GM18858 (cell line): ENCODE results near the gene TBC1D22A.
"Not testable (repeated sequence)": the region's sequence is repeated elsewhere in the genome, so short reads cannot be mapped to it uniquely, and the experiment has no call there.

Source experiments
- ATAC-seq: cut with Tn5 transposase; IDR thresholded peaks from one replicate; pipeline ENCODE4 v1.9.1; 2021; ENCODE audit not compliant: unreplicated experiment

Gene TBC1D22A

GRCh38 chr22:47157486-47158270 is 395.2 kb downstream of the TBC1D22A start:
- no peak for ATAC-seq

- no peak for ATAC-seq
These were observed 396.0 kb downstream of the TBC1D22A start for GRCh38 chr22:47158457-47158856.

GRCh38 chr22:47159592-47159991 is 397.1 kb downstream of the TBC1D22A start:
- ATAC-seq = no peak

DNA sequence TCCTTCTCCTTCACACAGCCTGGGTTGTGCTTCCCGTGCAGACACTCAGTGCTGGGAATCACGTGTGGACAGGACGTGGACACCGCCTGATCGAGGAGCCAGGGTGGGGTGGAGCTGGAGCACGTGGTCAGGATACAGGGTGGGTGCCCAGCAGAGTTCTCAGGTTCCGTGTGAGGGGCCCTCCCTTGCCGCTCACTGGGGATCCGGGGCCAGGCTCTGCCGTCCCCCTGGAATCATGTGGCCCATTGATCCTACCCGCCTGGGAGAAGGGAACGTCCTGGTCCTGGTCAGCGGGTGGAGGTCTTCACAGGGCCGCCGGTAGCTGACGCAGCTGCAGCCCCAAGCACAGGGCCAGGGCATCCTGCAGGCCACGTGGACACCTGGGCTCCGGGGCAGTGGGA is 397.7 kb downstream of the TBC1D22A start:
- no peak for ATAC-seq

GRCh38 chr22:47160781-47161520 is 398.5 kb downstream of the TBC1D22A start:
- ATAC-seq = no peak

DNA sequence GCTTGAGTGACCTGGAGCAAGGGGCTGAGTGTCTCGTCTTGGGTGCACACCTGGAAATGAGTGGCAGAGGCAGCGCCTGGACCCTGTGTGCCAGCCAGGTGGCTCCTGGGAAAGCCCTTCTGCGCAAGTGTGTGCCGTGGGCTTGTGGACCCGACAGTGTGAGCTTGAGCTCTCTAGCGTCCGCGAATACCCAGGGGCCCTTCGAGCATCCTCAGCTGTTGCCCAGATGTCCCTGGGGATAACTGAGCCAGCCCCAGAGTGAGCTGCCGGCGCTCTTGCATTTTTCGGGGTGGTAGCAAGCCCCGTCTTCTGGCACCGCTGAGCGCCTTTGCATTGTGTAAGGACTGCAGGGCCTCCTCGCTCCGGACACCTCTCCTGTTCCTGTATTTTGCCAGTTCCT is 399.2 kb downstream of the TBC1D22A start:
- ATAC-seq = no peak

GRCh38 chr22:47162865-47163264 is 400.4 kb downstream of the TBC1D22A start:
- ATAC-seq = no peak

DNA sequence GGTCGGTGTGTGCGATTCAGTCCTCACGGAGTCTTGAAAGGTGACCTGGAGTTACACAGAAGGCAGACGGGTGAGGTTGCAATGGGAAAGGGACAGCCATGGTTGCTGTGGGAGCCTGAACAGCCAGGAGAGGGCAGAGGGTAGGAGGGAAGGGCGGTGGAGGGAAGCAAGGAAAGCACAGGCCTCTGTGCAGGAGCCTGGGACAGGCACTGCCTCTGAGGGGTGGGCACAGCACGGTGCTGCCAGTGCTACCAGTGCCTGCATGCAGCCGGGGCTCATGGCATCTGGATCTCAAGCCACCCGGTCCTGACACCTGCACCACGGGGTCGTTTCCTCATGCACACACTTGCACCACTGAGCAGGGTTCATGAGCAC is 401.0 kb downstream of the TBC1D22A start:
- ATAC-seq = no peak

GRCh38 chr22:47163856-47164513 is 401.5 kb downstream of the TBC1D22A start:
- no peak for ATAC-seq

DNA sequence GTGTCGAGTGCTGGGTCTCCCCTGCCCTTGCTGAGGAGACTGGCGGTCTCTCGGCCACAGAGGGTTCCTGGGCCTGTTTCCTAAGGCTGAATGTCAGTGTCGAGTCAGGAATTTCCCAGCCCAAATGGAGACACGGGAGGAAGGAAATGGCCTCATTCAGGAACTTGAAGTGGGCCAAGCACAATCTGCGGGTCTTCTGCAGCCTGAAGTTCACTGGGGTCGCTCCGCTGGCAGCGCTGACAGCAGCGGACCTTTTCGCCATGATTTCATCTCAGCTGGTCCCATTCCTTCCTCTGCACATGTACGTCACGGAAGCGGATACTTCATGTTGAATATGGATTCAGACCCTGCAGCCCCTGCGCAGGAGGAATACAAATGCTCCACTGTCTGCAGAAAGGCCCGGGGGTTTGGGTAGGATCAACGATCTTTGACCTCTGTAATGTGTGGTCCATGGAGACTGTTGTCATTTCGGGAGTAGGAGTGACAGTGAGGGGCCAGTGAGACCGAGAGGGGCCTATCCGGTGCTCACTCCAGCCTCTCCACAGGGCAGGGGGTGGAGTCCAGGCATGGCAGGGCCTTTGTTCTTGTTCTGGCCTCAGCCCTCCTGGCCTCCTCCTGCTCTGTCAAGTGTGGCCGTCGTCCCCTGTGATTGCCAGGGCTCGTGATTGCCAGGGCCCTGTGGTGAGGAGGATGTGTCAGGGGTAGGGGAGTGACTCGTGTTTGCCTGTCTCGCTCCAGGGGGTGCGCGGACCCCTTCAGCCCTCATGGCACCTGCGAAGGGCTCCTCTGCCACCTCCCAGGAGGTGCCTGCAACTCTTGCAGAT is 402.3 kb downstream of the TBC1D22A start:
- ATAC-seq = no peak

GRCh38 chr22:47165338-47166032 is 403.0 kb downstream of the TBC1D22A start:
- ATAC-seq = no peak

DNA sequence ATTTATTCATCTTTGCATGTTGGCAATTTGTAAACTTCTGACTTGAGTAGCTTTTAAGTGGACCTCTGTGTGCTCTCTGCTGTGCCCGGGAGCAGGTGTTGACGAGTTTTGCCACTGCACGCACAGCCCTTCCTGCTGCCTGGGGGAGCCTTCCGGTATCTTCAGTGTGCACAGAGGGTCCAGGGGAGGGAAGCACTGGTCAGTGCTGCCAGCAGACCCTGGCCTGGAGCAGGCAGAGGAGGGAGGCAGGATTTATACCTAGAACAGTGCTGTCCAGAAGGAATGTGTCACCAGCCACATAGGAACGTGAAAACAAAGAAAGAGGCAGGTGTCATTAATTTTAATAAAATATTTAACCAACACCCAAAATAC is 403.6 kb downstream of the TBC1D22A start:
- no peak for ATAC-seq

GRCh38 chr22:47166446-47167016 is 404.1 kb downstream of the TBC1D22A start:
- no peak for ATAC-seq

DNA sequence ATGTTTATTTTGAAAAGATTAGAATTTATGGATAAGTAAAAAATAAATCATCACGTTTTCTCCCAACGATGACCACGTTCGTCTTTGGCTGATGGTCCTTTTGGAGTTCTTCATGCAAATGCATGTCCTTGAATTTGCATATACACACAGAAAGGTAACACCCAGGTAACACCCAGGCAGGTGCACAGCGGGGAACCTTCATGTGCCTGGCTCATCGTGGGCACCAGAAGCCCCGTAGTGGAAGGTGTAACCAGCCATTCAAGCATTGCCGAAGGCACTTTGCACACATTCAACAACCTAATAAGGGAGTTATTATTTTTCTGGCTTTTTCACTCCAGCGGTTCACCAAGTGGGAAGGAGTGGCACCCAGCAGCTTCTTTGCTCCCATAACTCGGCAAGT is 404.6 kb downstream of the TBC1D22A start:
- no peak for ATAC-seq

- ATAC-seq = not testable (repeated sequence)
These were observed 405.5 kb downstream of the TBC1D22A start for GRCh38 chr22:47167921-47168320.

- ATAC-seq = no peak
These were observed 406.0 kb downstream of the TBC1D22A start for GRCh38 chr22:47168441-47168840.

- no peak for ATAC-seq
These were observed 406.7 kb downstream of the TBC1D22A start for GRCh38 chr22:47168900-47169800.

- no peak for ATAC-seq
These were observed 407.3 kb downstream of the TBC1D22A start for GRCh38 chr22:47169801-47170140.
